Parathyroid adenoma (tissue), 2 donors: ENCODE data around the gene EID2.

Experiments used
- H2AFZ ChIP-seq: fragments of 300-600 bp; sonication (generic); one replicate; pipeline ENCODE4 v1.7.0; 2017; ENCODE audit warnings: antibody characterized with exemption, mild to moderate bottlenecking
- H3K27ac ChIP-seq: fragments of 300-600 bp; sonication (generic); one replicate; pipeline ENCODE4 v1.7.0; 2017
- H3K27me3 ChIP-seq: fragments of 300-600 bp; sonication (generic); one replicate; pipeline ENCODE4 v1.7.0; 2017; ENCODE audit warnings: low read length; ENCODE audit not compliant: control insufficient read depth, insufficient read depth
- H3K36me3 ChIP-seq: fragments of 300-600 bp; sonication (generic); one replicate; pipeline ENCODE4 v1.7.0; 2017; ENCODE audit warnings: low read length; ENCODE audit not compliant: control insufficient read depth, insufficient read depth
- H3K4me1 ChIP-seq: fragments of 300-600 bp; sonication (generic); one replicate; pipeline ENCODE4 v1.7.0; 2017; ENCODE audit warnings: control low read depth
- H3K4me2 ChIP-seq: fragments of 300-600 bp; sonication (generic); one replicate; pipeline ENCODE4 v1.7.0; 2017; ENCODE audit warnings: low read length
- H3K4me3 ChIP-seq: fragments of 300-600 bp; sonication (generic); one replicate; pipeline ENCODE4 v1.7.0; 2017; ENCODE audit warnings: low read depth, low read length
- H3K79me2 ChIP-seq: fragments of 300-600 bp; sonication (generic); one replicate; pipeline ENCODE4 v1.7.0; 2017; ENCODE audit warnings: control low read depth
- H3K9ac ChIP-seq: fragments of 300-600 bp; sonication (generic); one replicate; pipeline ENCODE4 v1.7.0; 2017; ENCODE audit warnings: mild to moderate bottlenecking
- H3K9me3 ChIP-seq: fragments of 300-600 bp; sonication (generic); one replicate; pipeline ENCODE4 v1.7.0; 2017; ENCODE audit warnings: low read length; ENCODE audit not compliant: control insufficient read depth
- CTCF ChIP-seq: fragments of 300-600 bp; sonication (generic); IDR thresholded peaks from one replicate; pipeline ENCODE4 v1.7.0; 2017; ENCODE audit warnings: antibody characterized with exemption, mild to moderate bottlenecking
- donor health status: primary hyperparathyroidism.

Gene EID2

GRCh38 chr19:39494661-39495060 is 45.3 kb downstream of the EID2 start:
- Histone ChIP-seq H2AFZ (no peak overlapping the region), H3K79me2 (no peaks in the 10 kb centered on the region), H3K27me3 (no peaks in the 10 kb centered on the region), H3K4me1 (peaks cover 9% of the 10 kb centered on the region), H3K9me3 (no peaks in the 10 kb centered on the region), H3K4me2 (no peak overlapping the region), H3K4me3 (no peak overlapping the region), H3K27ac (no peak overlapping the region), H3K36me3 (no peaks in the 10 kb centered on the region), H3K9ac (no peak overlapping the region)
- no peak for TF ChIP-seq CTCF

- Histone ChIP-seq H3K36me3 (no peaks in the 10 kb centered on the region), H3K9ac (no peak overlapping the region), H3K27me3 (no peaks in the 10 kb centered on the region), H3K79me2 (no peaks in the 10 kb centered on the region), H2AFZ (no peak overlapping the region), H3K27ac (no peak overlapping the region), H3K9me3 (no peaks in the 10 kb centered on the region), H3K4me1 (no peaks in the 10 kb centered on the region), H3K4me2 (no peak overlapping the region), H3K4me3 (no peak overlapping the region)
- TF ChIP-seq CTCF, result no peak
Measured at GRCh38 chr19:39492788-39493187, 47.2 kb downstream of the EID2 start.

GRCh38 chr19:39492225-39492624 is 47.7 kb downstream of the EID2 start:
- H3K4me3 ChIP-seq, result no peak overlapping the region
- H3K27me3 ChIP-seq, result no peaks in the 10 kb centered on the region
- no peaks in the 10 kb centered on the region for H3K36me3 ChIP-seq
- no peak overlapping the region for H3K27ac ChIP-seq
- TF ChIP-seq CTCF, result no peak
- H3K79me2 ChIP-seq, result no peaks in the 10 kb centered on the region
- no peak overlapping the region for H3K4me2 ChIP-seq
- no peak overlapping the region for H2AFZ ChIP-seq
- no peaks in the 10 kb centered on the region for H3K9me3 ChIP-seq
- no peak overlapping the region for H3K9ac ChIP-seq
- no peaks in the 10 kb centered on the region for H3K4me1 ChIP-seq

- Histone ChIP-seq H3K9me3 (no peaks in the 10 kb centered on the region), H3K79me2 (no peaks in the 10 kb centered on the region), H3K4me3 (no peak overlapping the region), H2AFZ (no peak overlapping the region), H3K4me2 (no peak overlapping the region), H3K4me1 (no peaks in the 10 kb centered on the region), H3K27me3 (no peaks in the 10 kb centered on the region), H3K27ac (no peak overlapping the region), H3K36me3 (no peaks in the 10 kb centered on the region), H3K9ac (no peak overlapping the region)
- no peak for TF ChIP-seq CTCF
Measured at GRCh38 chr19:39489756-39490155, 50.2 kb downstream of the EID2 start.
